GM12878 (cell line): Measurements from ENCODE around the gene SLF1. TPM values are rescaled to one million over a fixed set of nuclear protein-coding genes. Genes with fewer than 3 reads are reported as not detected.
A peak's percentile ranks its signal among the peaks of the same experiment; 100 is the strongest.

ENCODE experiments used
- BMI1 ChIP-seq: fragments of 450-650 bp; IDR thresholded peaks from 2 replicates; pipeline ENCODE4 v1.6.1; 2016; ENCODE audit warnings: mild to moderate bottlenecking, moderate library complexity, borderline replicate concordance
- CHD4 ChIP-seq: fragments of 200-600 bp; sonication (generic); IDR thresholded peaks from 2 replicates; pipeline ENCODE4 v1.6.1; 2016; ENCODE audit warnings: mild to moderate bottlenecking
- CREM ChIP-seq: IDR thresholded peaks from 2 replicates; pipeline ENCODE4 v1.6.1; 2014; ENCODE audit warnings: antibody characterized with exemption, low read depth
- ELK1 ChIP-seq: IDR thresholded peaks from 2 replicates; pipeline ENCODE4 v1.6.1; 2012; ENCODE audit warnings: low read depth, low read length, improper control_type of control experiment
- FOXK2 ChIP-seq: fragments of 450-650 bp; IDR thresholded peaks from 2 replicates; pipeline ENCODE4 v1.6.1; 2017; ENCODE audit warnings: mild to moderate bottlenecking, moderate library complexity
- HCFC1 ChIP-seq: fragments of 150-350 bp; IDR thresholded peaks from 2 replicates; pipeline ENCODE4 v1.6.1; 2014; ENCODE audit warnings: low read length
- IKZF2 ChIP-seq, 2 experiments: fragments of 450-650 bp; IDR thresholded peaks; 2 replicates each; pipeline ENCODE4 v1.6.1; 2017; ENCODE audit warnings: mild to moderate bottlenecking in 2 of 2, moderate library complexity in 2 of 2
- MEF2A ChIP-seq: IDR thresholded peaks from 2 replicates; pipeline ENCODE4 v1.6.1; 2011; ENCODE audit warnings: low read depth, mild to moderate bottlenecking, low read length, moderate library complexity; ENCODE audit not compliant: insufficient read depth
- NKRF ChIP-seq: fragments of 450-650 bp; conservative IDR thresholded peaks from 2 replicates; pipeline ENCODE4 v1.6.1; 2017; ENCODE audit warnings: mild to moderate bottlenecking, moderate library complexity
- PAX5 ChIP-seq: IDR thresholded peaks from 2 replicates; pipeline ENCODE4 v1.6.1; 2011; ENCODE audit warnings: low read depth, low read length, borderline replicate concordance
- PKNOX1 ChIP-seq: fragments of 450-650 bp; IDR thresholded peaks from 2 replicates; pipeline ENCODE4 v1.6.1; 2016; ENCODE audit warnings: mild to moderate bottlenecking
- RB1 ChIP-seq: fragments of 450-650 bp; formaldehyde crosslinking; IDR thresholded peaks from 2 replicates; pipeline ENCODE4 v1.6.1; 2017; ENCODE audit warnings: mild to moderate bottlenecking, borderline replicate concordance
- RFX5 ChIP-seq: IDR thresholded peaks from 2 replicates; pipeline ENCODE4 v1.6.1; 2011; ENCODE audit warnings: low read depth, low read length, improper control_type of control experiment
- SKIL ChIP-seq: fragments of 450-650 bp; IDR thresholded peaks from 2 replicates; pipeline ENCODE4 v1.6.1; 2017; ENCODE audit warnings: mild to moderate bottlenecking, low read depth, inconsistent platforms; ENCODE audit not compliant: poor library complexity, severe bottlenecking
- ZBED1 ChIP-seq: IDR thresholded peaks from 2 replicates; pipeline ENCODE4 v1.6.1; 2016; ENCODE audit warnings: borderline replicate concordance
- ZBTB40 ChIP-seq: fragments of 450-650 bp; IDR thresholded peaks from 2 replicates; pipeline ENCODE4 v1.6.1; 2016; ENCODE audit warnings: mild to moderate bottlenecking, moderate library complexity, borderline replicate concordance
- ZNF217 ChIP-seq: fragments of 450-650 bp; IDR thresholded peaks from 2 replicates; pipeline ENCODE4 v1.6.1; 2017; ENCODE audit warnings: antibody characterized with exemption, mild to moderate bottlenecking
- ZNF384 ChIP-seq: IDR thresholded peaks from 2 replicates; pipeline ENCODE4 v1.6.1; 2012; ENCODE audit warnings: low read depth, mild to moderate bottlenecking, low read length, improper control_type of control experiment, borderline replicate concordance
- ZSCAN29 ChIP-seq: fragments of 450-650 bp; IDR thresholded peaks from 2 replicates; pipeline ENCODE4 v1.6.1; 2017; ENCODE audit warnings: mild to moderate bottlenecking, moderate library complexity
- polyA plus RNA-seq, 11 experiments: library from polyadenylated mRNA; depleted of rRNA in 4 of 11; unstranded in 6 of 11; stranded (reverse) in 5 of 11; fragments of >200 nt; fragmentation: Nextera tagmentation in 4 of 11; fragmentation: Illumina TruSeq in 1 of 11; extraction: Ambion mirVana in 4 of 11; extraction: Trizol in 1 of 11; gene quantifications; 1 replicate in 1 of 11; 2 replicates in 10 of 11; pipeline versions ENCODE4 v1.2.1 to v1.2.3, GENCODE V29; 2011 to 2016; ENCODE audit warnings: inconsistent platforms in 2 of 11, missing spikeins in 2 of 11, low read depth in 1 of 11
- total RNA-seq, 4 experiments: library from RNA; depleted of rRNA in 3 of 4; stranded (reverse); fragments of >200 nt in 3 of 4; fragmentation: Illumina TruSeq in 1 of 4; extraction: Trizol in 1 of 4; gene quantifications; 2 replicates each; pipeline versions ENCODE4 v1.2.1 to v1.2.3, GENCODE V29; 2013 to 2021

The SLF1 gene
- total and polyA plus RNA-seq, 10 of the 15 experiments (the other 5 are each of a cell fraction or from before 2014, with no cell fraction given) = 8.1 to 27.0 (median 13.4) TPM

- TF ChIP-seq PKNOX1 = peak; percentile 76
- no peak for TF ChIP-seq ZNF217
- 0 out of 2 replicates have a peak, but pooled peaks have one; percentile 13 for TF ChIP-seq ELK1
- peak; percentile 99 for TF ChIP-seq ZBTB40
- peak; percentile 99; the same call in 1 of the 2 replicates for TF ChIP-seq RB1
- TF ChIP-seq FOXK2 = no peak
- no peak for TF ChIP-seq MEF2A
- peak in 1 of 2 experiments; percentile 58; a peak in 3 of 4 replicates for TF ChIP-seq IKZF2 (IDR thresholded peaks at IDR 0.05)
- TF ChIP-seq CREM = peak; percentile 54; the same call in 1 of the 2 replicates
- peak; percentile 82 for TF ChIP-seq HCFC1
- TF ChIP-seq ZSCAN29 = peak; percentile 70; the same call in 1 of the 2 replicates
- TF ChIP-seq SKIL = no peak
- no peak for TF ChIP-seq ZBED1
- no peak for TF ChIP-seq RFX5
- peak; percentile 45; the same call in 1 of the 2 replicates for TF ChIP-seq ZNF384
- peak; percentile 23; the same call in 1 of the 2 replicates for TF ChIP-seq PAX5
- peak; percentile 97 for TF ChIP-seq NKRF
- no peak for TF ChIP-seq CHD4
- TF ChIP-seq BMI1 = peak; percentile 87
These were observed at the start of gene SLF1, which contains the start of gene KIAA0825 (continued) for GRCh38 chr5:94618493-94619328.
